HG03025 (cell line): ENCODE data around the gene ADRA1B.

Source experiments
- ATAC-seq: cut with Tn5 transposase; IDR thresholded peaks from one replicate; pipeline ENCODE4 v1.9.1; 2021; ENCODE audit warnings: mild to moderate bottlenecking, moderate library complexity; ENCODE audit not compliant: unreplicated experiment, low FRiP score

The ADRA1B gene

DNA sequence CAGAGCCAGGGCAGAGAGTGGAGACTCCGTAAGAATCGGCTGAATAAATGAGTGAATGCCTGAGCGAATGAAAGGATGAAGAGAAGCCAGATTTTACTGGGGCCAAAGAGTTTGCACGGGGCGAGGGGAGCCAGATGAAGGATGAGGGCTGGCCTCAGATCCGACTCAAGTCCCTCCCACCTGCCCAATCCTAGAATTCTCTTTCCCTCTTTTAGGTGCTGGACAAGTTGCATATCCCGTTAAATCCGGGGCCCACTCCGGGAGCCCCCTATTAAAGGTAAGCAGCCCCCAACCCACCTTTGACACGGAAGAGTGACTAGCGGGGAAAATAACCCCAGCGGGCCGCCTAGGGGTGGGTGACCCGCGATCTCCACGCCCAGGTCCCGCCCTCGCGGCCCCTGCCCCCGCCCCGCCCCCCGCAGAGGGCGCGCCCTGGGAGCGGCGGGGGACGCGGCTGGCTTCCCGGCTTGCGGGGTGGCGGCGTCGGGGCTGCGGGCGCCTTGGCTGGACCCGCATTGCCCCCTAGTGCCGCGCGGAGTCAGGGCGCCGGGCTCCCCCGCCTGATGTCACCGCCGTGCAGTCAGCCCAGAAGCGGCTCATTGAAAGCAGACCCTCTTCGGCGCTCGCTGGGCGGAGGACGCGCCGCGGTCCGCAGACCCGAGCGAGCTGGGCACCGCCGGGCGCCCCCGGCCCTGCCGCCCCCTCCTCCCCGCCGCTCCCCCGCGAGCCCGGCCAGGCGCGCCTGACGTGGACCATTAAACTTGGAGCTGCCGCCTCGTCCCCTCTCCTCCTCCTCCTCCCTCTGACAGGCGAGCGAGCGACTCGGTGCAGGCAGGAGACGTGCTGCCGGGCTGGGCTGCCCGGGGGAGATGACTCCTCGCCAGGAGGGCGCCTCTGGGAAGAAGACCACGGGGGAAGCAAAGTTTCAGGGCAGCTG lies at the start of gene ADRA1B:
ADRA1B (plus strand) TSS at position 579 of the 937 bp plus-strand sequence. CDS start 424 bp downstream, outside the sequence.
- no peak for ATAC-seq

DNA sequence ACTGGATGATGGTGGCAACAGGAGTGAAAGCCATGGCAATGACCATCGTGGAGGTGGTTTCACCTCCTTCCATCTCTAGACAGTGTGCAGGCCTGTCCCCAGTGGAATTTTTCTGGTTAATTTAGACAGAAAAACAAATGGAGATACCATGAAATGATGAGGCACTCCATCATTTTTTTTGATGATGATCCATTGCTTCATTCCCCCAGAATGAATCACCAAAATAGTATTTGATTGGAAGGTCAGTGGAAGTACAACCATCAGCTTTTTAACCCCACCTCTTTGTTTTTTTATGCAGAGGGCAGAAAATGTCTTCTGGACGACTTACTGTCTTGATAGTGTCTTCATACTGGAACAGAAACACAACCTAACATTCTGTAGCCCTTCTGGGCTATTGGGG lies 42.6 kb upstream of the ADRA1B start:
- ATAC-seq = no peak

DNA sequence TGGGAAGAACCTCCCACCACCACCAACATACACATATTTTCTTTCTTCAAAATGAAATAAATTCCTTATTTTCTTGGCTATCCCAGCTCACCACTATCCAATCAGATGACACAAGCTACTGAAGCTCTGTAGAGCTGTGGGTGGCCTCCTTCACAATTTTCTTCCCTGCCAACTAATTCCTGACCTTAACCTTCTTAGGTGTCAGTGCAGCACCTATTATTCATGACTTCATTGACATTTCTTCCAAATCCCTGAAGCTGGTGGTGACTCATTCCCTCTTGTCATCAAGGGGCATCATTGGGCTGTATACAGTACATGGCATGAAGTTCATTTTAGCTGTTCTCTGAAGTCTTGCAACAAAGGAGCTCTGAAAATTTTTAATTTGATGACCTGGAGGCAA lies 42.0 kb upstream of the ADRA1B start:
- ATAC-seq = no peak

DNA sequence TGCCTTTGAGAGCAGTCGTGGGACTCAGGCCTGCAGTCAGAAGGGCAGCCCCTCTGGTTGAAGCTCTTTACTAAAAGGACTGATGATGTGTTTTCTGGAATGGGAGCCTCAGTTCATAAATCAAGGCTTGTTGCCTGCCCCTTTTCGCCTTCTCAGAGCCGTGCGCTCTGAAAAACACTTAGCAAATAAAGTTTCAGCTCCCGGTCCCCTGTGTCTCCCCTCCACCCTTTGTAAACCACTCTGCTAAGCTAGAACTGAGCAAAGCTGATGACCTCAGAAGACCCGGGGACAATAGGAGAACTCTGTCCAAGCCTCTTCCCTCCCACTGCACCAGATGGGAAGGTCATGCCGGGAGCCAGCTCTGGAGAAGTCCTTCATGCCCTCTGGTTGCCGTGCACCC lies 39.3 kb upstream of the ADRA1B start:
- ATAC-seq = no peak

DNA sequence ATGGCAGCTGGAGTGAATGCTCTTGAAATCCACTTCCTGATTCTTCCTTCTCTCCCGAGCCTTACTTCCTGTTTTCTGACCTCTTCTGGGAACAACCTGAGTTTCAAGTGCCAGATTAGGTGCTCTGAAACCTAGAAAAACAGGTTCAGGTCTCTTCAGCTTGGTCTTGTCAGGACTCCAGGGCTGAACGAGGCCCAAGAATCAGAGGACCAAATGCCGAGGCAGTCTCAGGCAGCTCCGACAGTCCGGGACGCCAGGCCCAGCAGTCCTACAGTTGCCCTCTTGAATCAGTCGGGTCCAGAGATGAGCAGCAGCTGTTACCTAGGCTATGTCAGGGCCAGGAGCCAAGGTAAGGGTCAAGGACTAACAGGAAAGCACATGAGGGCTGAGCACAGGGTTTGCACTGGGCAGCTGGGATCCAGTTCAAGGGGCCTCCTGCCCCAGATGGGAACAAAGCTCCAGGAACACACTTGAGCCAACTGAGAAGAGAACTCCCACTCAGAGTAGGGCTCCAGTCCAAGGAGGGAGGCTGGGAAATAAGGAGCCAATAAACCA lies 38.3 kb upstream of the ADRA1B start:
- no peak for ATAC-seq

DNA sequence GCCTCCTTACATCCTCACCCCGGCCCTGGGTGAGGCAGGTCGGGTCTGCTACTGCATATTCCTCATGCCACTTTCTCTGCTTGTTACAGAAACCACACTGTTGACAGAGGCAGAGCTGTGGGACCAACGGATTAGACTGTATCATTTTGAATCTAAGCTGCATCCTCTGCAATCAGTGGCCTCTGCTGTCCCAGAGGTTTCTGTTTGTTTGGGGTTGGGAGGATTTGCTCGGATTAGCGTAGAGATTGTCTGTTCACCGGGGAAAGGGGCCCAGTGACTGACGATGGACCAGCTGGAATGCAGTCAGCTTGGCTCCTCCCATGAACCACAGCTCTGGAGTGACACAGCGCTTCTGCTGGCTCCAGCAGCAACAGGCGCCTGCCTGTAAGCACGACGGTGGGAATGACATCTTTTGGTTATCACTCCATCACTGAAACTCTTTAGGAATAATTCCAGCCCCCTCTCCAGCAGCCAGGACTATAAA lies 37.3 kb upstream of the ADRA1B start:
- no peak for ATAC-seq

DNA sequence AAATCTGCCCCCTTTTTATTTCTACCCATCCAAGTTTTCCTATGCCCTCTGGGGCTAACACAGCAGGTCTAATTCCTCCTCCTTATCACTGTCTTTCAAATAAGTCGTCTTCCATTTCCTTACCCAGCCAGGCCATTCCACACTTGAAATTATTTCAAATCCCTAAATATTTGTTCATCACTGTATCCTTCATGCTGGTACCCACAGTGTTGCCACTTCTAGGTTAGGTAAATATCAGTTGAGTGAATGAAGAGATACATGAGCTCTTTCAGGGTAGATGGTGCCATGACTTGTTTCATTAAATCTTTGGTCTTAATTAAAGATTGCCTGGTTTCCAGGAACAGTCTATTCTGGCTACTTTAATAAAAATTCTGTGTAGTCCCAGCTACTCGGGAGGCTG lies 35.6 kb upstream of the ADRA1B start:
- ATAC-seq = no peak

DNA sequence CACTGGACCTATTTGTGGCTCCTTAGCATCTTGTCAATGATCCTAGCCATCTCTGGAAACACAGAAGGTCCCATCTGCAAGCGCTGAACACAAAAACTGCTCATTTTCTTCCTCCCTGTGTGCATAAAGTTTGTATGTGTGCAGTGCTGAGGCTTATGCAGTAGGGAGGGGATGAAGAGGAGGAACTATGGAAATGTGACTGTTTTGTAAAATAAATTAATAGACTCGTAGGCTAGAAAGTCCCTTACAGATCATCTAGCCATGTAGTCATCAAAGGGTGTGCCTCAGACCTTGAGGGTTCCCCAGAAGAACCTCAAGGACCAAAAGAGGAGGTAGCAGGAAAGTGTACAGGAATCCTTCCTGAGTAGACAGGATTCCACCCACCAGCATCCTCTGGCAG lies 34.3 kb upstream of the ADRA1B start:
- ATAC-seq = no peak

DNA sequence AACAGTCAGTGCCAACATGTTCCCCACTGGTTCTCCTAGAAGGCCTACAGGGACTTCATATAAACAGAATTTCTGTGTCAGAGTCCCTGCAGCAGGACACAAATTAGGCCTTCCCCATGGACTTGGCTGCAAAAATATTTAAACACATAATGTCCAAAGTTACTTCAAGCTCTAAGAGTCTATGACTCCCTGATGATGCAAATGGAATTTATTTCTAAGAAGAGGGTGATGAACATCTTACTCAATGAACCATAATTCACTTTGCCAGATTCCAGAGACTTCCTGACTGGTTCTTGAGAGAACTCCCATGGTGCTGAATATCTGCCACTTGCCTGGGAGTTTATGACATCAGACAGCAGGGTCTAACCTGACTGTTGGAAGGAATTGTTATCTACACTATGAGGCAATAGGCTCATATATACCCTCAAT lies 32.7 kb upstream of the ADRA1B start:
- ATAC-seq = no peak

DNA sequence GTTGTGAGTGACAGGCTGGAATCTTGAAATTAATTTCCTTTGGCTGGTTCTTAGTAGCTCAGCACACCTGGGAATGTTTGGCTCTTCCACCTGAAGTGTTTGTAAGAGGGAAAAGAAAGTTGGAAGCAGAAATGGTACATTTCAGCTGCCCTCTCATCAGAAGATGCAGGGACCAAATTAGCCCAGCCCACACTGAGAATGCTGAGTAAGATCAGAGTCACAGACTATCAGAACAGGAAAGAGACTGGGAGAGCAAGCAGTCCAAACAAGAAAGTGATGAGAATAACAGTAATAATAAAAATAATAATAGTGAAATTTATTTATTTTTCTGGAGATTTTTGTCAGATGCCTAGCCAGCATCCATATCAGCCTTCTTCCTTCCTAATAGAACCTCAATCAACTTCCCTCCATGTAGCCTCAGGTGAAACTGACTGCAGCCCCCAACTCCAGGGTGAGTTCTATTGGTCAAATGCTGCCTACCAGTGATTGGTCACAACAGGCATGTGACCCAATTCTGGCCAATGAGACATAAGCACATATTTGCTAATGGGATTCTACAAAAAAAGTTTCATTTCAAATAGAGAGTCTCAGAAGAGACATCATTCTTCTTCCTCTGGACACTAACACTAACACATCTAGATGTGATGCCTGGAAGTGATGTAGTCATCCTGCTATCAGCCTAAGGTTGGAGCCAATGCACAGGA lies 31.2 kb upstream of the ADRA1B start:
- no peak for ATAC-seq

DNA sequence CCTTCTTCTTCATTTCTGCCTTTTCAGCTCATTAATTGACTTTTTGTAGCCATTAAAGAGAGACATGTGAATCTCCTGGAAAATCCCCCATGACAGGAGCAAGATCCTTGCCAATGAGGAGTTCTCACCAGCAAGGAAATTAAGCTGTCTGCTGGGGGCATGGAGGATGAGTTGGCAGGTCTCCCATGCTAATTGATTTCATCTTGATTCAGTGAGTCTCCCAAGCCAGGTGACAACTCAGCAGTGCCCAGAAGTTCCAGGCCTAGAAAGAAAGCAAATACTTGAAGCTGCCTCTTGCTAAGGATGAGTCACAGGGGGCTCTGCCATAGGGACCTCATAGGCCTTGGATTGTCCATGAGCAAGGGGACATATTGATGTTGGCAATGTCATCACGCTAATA lies 30.0 kb upstream of the ADRA1B start:
- no peak for ATAC-seq

DNA sequence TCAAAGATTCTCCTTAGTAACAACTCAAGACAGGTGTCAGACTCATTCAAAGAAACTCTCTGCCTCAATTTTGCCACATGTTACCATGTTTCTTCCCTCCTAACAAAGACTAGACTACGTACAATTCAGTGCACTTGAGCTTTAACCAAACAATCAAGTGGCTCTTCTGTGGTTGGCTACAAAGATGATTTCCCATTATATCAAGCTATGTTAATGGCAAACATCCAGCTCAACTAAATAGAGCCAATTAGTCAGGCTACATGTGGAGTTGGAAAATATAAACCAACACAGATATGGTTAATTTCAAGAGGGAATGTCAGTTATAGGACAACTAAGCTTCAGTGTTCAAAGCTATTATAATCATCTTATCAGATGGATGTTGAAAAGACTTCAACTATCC lies 29.2 kb upstream of the ADRA1B start:
- ATAC-seq = no peak

DNA sequence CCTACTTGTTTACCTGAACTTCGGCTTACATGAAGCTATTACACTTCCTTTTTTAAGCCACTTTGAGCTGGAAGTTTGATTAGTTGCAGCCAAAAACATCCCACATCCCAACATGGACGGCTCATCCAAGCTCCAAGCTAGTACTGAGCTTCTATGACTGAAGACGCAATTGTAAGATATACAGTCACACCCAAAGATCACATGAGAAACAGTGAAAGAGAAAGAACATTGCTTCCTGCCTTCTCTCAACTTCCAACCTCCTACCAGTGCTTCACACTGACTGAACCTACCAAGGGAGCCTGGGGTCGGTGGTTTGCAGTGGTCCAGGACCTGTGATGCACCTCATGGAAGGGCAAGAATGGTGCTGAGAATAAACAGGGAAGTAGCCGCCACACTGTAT lies 27.4 kb upstream of the ADRA1B start:
- ATAC-seq = no peak

DNA sequence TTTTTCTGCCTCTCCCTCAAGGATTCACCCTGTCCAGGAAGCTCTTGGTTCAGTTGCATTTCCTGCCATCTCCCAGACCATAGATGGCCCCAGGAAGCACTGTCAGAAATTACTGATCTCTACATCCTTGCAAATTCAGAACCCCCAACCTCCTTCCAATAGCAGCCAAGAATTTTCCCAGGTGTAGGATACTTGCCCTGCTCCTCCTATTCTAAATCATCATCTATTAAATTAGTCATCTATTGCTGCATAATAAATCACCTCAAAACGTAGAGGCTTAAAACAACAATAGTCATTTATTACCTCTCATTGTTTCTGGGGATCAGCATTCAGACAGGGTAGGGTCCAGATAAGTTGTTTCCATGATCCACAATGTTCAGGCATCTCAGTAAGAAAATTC lies 26.1 kb upstream of the ADRA1B start:
- ATAC-seq = no peak

DNA sequence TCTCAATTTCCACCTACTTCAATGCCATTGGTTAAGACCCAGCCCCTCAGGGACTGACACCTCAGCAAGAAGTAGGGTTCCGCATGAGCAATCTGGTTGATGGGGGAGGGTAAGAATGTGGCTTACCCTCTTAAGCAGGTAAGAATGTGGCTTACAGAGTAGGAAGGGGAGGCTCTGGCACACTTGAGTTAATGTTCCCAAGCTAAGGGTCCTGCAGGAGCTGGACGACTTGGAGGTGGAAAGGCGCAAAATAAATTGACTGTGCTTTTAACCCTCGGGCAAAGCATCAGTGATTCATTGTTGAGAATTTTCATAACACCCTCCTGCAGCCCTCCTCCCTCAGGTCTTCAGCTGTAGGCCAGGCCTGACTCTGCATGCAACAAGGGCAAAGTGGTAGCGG lies 24.9 kb upstream of the ADRA1B start:
- no peak for ATAC-seq

DNA sequence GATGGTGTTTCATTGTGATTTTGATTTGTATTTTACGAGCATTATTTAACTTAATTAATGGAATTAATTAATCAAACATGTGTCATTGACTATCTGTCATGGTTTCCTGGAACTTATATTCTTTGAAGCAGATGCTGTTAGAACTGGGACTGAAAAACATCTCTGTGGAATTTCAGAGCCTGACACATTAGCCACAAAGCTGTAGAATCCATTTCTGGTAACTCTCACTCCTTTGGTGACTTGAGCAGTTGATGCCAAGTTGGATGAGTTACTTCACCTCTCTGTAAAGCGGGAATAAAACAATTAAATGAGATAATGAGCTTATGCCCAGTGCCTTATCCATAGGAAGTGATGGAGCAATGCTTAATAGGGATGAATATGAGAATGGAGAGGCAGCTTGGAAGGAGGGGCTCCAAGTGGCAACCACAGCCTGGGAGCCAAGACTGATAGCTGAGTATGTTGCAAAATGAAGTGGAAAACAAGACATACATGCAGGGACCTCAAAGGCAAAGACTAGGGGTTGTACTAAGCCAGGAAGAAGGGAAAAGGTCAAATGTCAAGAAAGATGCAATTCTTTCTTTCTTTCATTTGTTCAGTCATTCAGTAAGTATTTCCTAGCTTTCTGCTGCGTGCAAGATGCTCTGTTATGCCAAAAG lies 23.1 kb upstream of the ADRA1B start:
- ATAC-seq = no peak

DNA sequence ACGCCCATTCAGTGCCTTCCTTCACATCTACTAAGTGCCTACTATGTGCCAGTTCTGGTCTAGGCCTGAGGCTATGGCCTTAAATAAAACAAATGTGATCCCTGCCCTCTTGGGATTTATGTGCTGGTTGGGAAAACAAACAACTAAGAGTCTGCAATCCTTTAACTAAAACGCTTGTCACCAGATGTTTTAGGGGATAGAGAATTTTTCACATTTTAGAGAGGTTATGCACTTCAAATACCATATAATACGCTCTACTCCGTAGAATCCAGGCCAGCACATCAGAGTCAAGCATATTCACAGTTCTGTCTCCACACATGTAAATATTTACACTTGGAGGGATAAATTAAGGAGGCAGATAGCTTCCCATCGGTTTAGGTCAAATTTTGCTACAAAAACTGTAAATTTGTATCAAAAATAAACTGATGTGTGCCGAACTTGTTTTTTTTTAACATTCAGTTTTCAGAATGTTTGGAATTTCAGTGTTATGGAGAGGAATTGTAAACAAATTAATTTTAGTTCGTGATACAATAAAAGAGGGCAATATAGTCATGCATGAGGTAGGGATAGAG lies 22.0 kb upstream of the ADRA1B start:
- no peak for ATAC-seq

DNA sequence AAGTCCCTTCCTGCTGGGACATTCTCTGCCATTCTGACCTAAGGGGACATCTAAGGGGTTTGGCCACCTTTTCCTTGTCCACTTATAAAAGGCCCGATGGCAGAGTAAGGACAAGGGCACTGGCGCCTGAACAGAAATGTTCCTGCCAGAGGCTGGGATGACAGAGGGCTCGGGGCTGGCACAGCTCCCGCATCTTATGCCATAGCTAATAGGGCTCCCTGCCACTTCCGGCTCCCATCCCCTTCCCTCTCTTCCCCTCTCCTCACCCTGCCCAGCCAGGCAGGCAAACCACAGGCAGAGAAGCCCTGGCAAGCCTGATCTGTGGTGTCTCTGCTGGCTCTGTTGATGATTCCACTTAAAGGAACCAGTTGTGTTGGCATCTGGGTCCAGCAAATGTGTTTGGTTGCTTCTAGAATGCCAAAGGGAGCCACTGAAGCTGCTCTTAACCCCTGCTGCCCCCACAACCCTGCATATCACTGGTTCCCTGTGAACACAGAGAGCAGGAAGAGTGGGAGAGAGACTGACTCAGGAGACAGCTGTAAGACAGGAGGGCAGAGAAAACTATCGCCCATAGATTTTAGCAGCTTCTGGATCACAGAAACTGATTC lies 18.4 kb upstream of the ADRA1B start:
- ATAC-seq = no peak

DNA sequence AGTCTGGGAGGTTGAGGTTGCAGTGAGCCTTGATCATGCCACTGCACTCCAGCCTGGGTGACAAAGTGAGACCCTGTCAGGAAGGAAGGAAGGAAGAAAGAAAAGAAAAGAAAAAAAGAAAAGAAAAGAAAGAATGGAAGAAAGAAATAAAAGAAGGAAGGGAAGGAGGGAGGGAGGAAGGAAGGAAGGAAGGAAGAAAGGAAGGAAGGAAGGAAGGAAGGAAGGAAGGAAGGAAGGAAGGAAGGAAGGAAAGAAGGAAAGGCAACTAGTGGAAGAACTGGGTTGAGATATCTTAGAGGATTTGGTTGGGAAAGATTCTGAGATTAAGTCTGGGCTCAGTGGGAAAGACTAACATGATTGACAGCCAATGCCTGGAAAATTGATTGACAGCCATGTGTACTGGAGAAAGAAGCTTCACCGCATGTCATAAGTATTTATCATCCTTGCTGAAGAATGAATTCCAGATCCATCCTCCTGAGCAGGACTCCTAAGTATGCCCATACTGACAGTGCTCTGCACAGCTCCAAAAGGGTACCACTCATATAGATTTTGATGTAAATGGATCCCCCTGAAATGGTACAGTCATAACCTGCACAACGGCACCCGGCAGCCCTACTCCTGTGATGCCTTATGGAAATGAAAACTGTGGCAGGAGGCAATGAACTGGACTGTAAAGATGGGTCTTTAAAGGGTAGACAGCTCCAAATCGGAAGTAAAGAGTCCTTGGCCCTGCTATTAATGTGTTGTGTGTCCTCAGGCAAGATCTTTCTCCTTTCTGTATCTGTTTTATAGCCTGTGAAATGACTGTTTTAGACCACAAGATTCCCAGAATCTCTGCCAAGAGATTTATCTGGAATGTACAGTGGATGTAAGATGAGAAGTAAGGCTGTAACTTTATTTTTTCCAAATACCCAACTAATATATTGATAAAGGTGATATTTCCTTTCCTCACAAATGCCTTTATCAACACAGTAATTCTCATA lies 16.9 kb upstream of the ADRA1B start:
- ATAC-seq = no peak
